GM12892 (cell line): ENCODE results near the gene SLC38A1.

Experiments used
- DNase-seq: peaks from one replicate; pipeline ENCODE4 v3.0.0; 2011; ENCODE audit not compliant: insufficient read length
- FAIRE-seq: peaks from 2 replicates; lab custom pipeline; 2011; peaks lifted over from hg19 to GRCh38; lab: Jason Lieb, UNC
- POLR2A ChIP-seq: IDR thresholded peaks from 2 replicates; pipeline ENCODE4 v1.6.1; 2011; ENCODE audit warnings: low read depth, low read length, control low read depth
- POLR2AphosphoS5 ChIP-seq: IDR thresholded peaks from 2 replicates; pipeline ENCODE4 v1.6.1; 2011; ENCODE audit warnings: low read depth, low read length, control low read depth
- TAF1 ChIP-seq: IDR thresholded peaks from 2 replicates; pipeline ENCODE4 v1.6.1; 2011; ENCODE audit warnings: low read depth, mild to moderate bottlenecking, control low read depth, low read length, borderline replicate concordance

Gene SLC38A1

DNA sequence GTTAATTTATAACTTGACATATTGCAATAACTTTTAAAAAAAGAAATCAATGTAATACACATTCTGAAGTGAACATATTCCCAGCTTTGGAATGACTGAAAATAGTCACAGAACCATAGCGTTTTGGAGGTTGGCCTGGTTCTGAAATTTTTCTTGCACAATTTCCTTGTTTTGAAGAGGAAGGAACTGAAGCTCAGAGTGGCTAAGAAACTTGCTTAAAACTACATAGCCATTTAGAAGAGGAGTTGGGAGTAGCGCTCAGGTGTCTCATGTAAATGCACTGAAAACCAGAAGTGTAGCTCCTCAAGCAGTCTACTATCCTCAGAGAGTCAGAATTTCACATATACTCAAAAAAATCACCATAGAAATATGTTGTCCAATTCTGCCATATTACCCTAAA, 41.2 kb downstream of the SLC38A1 start:
- no peak for DNase-seq
- TF ChIP-seq POLR2A (no peak), POLR2AphosphoS5 (no peak), TAF1 (no peak)
- no peak for FAIRE-seq

DNA sequence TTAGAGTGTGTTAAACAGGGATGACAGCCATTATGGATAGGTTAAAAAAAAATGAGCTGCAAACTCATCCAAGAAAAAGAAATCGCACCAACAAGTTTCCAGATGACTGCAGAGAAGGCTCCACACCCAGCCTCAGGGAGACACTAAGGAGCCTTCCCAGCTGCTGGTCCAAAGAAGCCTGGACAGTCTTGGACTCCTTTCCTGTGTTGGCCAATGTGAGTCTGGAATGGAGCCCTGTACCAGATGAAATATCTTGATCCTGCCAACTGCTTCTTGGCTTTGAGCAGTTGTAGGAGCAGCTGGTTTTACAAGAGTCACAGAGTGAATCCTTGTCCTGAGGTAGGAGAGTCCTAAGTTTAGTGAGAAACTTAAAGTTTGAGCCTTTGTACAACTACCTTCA, 44.5 kb downstream of the SLC38A1 start:
- no peak for DNase-seq
- TF ChIP-seq POLR2AphosphoS5 (no peak), TAF1 (no peak), POLR2A (no peak)
- no peak for FAIRE-seq

- FAIRE-seq (no peak), DNase-seq (no peak)
Measured at GRCh38 chr12:46223047-46223446, 45.8 kb downstream of the SLC38A1 start.

GRCh38 chr12:46222636-46223035, 46.2 kb downstream of the SLC38A1 start:
- TF ChIP-seq POLR2A = no peak
- no peak for TF ChIP-seq TAF1
- TF ChIP-seq POLR2AphosphoS5 = no peak
- no peak for DNase-seq
- FAIRE-seq = no peak

More at GRCh38 chr12:46223047-46223446, 45.8 kb downstream of the SLC38A1 start:
- no peak for TF ChIP-seq POLR2AphosphoS5
- no peak for TF ChIP-seq POLR2A
- TF ChIP-seq TAF1 = no peak

DNA sequence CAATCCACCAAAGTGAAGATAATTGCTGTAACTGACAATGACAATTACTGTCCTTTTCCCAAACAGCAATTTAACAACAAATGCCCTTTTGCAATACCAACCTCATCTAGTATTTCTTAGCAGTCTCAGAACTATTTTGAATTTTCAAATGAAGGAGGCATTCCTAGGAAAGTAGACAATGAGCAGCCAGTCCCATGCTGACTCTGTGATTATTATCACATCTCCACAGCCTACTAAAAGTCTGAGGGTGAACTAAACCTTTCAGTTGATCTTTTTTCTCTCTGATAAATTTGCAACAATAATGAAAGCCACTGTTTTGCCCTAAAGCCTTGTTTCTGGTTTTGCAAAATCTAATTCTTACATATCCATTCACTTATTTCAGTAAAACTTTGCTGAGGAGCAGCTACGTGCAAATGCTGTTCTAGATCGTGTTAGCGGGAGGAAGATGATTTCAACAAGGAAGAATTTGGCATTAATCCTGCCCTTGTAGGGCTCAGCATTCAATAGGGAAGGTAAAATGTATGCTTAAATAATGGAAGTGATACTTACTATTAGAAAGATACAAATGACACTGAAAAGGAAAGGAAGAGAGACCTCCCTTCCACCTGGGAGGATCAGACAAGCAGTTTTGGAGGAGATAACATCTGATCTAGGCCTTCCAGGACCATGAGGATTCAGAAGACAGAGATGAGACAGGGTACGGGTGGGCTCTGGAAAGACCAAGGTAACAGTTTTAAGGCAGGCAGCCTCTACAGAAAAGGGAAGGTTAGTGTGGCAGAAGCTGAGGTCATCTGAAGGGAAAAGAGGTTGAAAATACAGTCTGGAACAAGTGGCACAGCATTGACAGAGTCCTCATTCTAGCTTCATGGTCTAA, 47.4 kb downstream of the SLC38A1 start:
- TF ChIP-seq TAF1 (no peak), POLR2A (no peak)
- FAIRE-seq (no peak), DNase-seq (no peak)

GRCh38 chr12:46219877-46220655, 48.8 kb downstream of the SLC38A1 start:
- FAIRE-seq (no peak), DNase-seq (no peak)
- no peak for TF ChIP-seq TAF1
- 0 out of 2 replicates have a peak, but pooled peaks have one; percentile 34 for TF ChIP-seq POLR2AphosphoS5

GRCh38 chr12:46219132-46219876, 49.5 kb downstream of the SLC38A1 start:
- FAIRE-seq (no peak), DNase-seq (no peak)
- no peak for TF ChIP-seq TAF1
- no peak for TF ChIP-seq POLR2AphosphoS5
- TF ChIP-seq POLR2A = no peak; the same call in 1 of the 2 replicates

DNA sequence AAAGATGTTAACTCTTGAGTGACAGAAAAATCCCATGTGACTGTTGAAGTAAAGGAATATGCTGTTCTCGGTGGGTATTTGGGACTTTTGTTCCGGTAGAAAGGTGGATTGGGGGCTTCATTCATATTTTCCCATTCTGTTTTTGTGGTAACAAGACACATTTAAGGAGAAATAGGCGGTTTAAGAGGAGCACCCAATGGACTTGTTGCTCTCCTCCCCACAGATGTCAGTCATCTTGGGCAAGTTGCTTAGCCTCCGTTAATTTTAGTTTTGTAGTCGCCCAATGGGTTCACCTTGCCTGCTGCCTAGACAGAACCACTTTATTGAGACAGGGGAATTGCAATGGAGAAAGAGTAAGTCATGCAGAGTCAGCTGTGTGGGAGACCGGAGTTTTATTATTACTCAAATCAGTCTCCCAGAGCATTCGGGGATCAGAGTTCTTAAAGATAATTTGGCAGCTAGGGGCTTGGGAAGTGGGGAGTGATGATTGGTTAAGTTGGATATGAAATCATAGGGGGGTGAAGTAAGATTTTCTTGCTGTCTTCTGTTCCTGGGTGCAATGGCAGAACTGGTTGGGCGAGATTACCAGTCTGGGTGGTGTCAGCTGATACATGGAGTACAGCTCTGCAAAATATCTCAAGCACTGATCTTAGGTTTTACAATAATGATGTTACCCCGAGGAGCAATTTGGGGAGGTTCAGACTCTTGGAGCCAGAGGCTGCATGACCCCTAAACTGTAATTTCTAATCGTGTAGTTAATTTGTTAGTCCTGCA, 50.3 kb downstream of the SLC38A1 start:
- TF ChIP-seq POLR2AphosphoS5 (no peak), POLR2A (no peak), TAF1 (no peak)
- FAIRE-seq (peak; percentile 72), DNase-seq (no peak)

GRCh38 chr12:46217541-46218321, 51.1 kb downstream of the SLC38A1 start:
- DNase-seq (peak; percentile 9), FAIRE-seq (peak; percentile 74)
- TF ChIP-seq POLR2A (no peak), TAF1 (no peak)

DNA sequence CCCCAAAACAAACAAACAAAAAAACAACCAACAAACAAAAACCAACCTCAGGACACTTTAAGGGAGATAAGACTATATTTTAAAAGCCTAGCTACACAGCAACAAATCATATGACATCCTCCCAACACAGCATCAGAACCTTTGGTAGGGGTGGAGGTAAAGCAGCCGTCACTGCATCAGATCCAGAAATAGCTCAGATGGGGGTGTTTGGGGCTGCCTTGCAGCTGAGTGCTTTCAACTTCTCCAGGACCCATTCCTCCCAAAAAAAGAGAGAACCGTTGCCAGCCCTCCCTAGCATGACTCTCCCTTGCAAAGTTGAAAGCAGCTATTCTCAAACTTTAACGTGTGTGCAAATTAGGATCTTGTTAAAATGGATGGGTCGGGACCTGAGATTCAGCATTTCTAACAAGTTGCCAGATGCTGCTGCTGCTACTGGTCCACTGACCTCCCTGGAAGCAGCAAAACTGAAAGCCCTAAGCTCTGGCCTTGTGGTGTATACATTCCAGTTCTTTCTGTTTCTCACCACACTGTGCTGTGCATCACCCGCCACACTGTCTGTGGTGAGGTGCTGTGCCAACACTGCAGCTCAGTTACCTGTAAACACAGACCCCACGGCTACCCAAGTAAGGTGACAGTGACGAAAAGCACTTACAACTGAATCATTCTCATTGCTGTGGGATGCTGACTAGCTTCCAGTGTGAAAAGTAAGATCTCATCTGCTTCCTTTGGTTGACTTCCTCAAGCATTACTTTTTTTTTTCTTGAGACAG, 54.0 kb downstream of the SLC38A1 start:
- FAIRE-seq = peak; percentile 86
- DNase-seq = no peak
- TF ChIP-seq POLR2A (no peak), TAF1 (no peak), POLR2AphosphoS5 (peak; percentile 47; the same call in 1 of the 2 replicates)
